ENCODE results near the gene XRCC6.
"Not testable (repeated sequence)": the region's sequence is repeated elsewhere in the genome, so short reads cannot be mapped to it uniquely, and the experiment has no call there.

The XRCC6 gene

GRCh38 chr22:41587347-41587723 lies 33.8 kb upstream of the XRCC6 start:
- no peak for ATAC-seq
- TF ChIP-seq POU6F1 (CRISPR knock-in tag; IDR thresholded peaks at IDR 0.05; ENCODE audit: borderline replicate concordance, low read depth) (no peak), CSRNP3 (CRISPR knock-in tag; IDR thresholded peaks at IDR 0.05) (no peak), SNAI2 (CRISPR knock-in tag; IDR thresholded peaks at IDR 0.05) (no peak), CSDC2 (CRISPR knock-in tag; IDR thresholded peaks at IDR 0.05) (no peak), PATZ1 (CRISPR knock-in tag; IDR thresholded peaks at IDR 0.05; ENCODE audit: borderline replicate concordance) (no peak), OSR1 (CRISPR knock-in tag; IDR thresholded peaks at IDR 0.05) (no peak)

GRCh38 chr22:41589391-41590241 lies 31.5 kb upstream of the XRCC6 start, which contains the start of gene PMM1:
PMM1 (minus strand) TSS chr22:41589840; CDS start chr22:41589805, 35 bp downstream.
- peak; percentile 97 for ATAC-seq

GRCh38 chr22:41593336-41593960 lies 27.6 kb upstream of the XRCC6 start:
- ATAC-seq = not testable (repeated sequence)

More at GRCh38 chr22:41589391-41590241, 31.5 kb upstream of the XRCC6 start, which contains the start of gene PMM1:
- TF ChIP-seq ZNF8 (CRISPR knock-in tag; IDR thresholded peaks at IDR 0.05) = no peak
- no peak for TF ChIP-seq PATZ1 (CRISPR knock-in tag; IDR thresholded peaks at IDR 0.05; ENCODE audit: borderline replicate concordance)

- ATAC-seq = no peak
These were observed 25.4 kb upstream of the XRCC6 start for GRCh38 chr22:41595703-41596102.

GRCh38 chr22:41596776-41597634 lies 24.1 kb upstream of the XRCC6 start:
- peak; percentile 94 for ATAC-seq
- TF ChIP-seq BACH2 (CRISPR knock-in tag; IDR thresholded peaks at IDR 0.05; ENCODE audit: borderline replicate concordance) (no peak), ZNF8 (CRISPR knock-in tag; IDR thresholded peaks at IDR 0.05) (no peak), CREB5 (CRISPR knock-in tag; IDR thresholded peaks at IDR 0.05; ENCODE audit: low read depth) (no peak), PATZ1 (CRISPR knock-in tag; IDR thresholded peaks at IDR 0.05; ENCODE audit: borderline replicate concordance) (no peak), GLIS3 (CRISPR knock-in tag; IDR thresholded peaks at IDR 0.05) (no peak), ZFP3 (CRISPR knock-in tag; IDR thresholded peaks at IDR 0.05) (no peak), CSDC2 (CRISPR knock-in tag; IDR thresholded peaks at IDR 0.05) (no peak), ZC3H10 (CRISPR knock-in tag; IDR thresholded peaks at IDR 0.05) (no peak), TCF4 (CRISPR knock-in tag; IDR thresholded peaks at IDR 0.05; ENCODE audit: borderline replicate concordance) (no peak), ZNF565 (CRISPR knock-in tag; conservative IDR thresholded peaks at IDR 0.05; ENCODE audit: low read depth) (no peak), POU6F1 (CRISPR knock-in tag; IDR thresholded peaks at IDR 0.05; ENCODE audit: borderline replicate concordance, low read depth) (no peak)

More at GRCh38 chr22:41595703-41596102, 25.4 kb upstream of the XRCC6 start:
- no peak for TF ChIP-seq OSR1 (CRISPR knock-in tag; IDR thresholded peaks at IDR 0.05)
- no peak for TF ChIP-seq BACH2 (CRISPR knock-in tag; IDR thresholded peaks at IDR 0.05; ENCODE audit: borderline replicate concordance)
- no peak for TF ChIP-seq CSDC2 (CRISPR knock-in tag; IDR thresholded peaks at IDR 0.05)

Measured in SK-N-SH treated with all-trans-retinoic acid at 6 μM for 48 hours (cell line).